Suppressor macrophage treated with lipopolysaccharide for 4 hours (primary cell): Measurements from ENCODE around the gene CLN5.

Experiments
- DNase-seq: peaks from one replicate; pipeline ENCODE4 v3.0.0-alpha.2; 2020

The CLN5 gene

DNA sequence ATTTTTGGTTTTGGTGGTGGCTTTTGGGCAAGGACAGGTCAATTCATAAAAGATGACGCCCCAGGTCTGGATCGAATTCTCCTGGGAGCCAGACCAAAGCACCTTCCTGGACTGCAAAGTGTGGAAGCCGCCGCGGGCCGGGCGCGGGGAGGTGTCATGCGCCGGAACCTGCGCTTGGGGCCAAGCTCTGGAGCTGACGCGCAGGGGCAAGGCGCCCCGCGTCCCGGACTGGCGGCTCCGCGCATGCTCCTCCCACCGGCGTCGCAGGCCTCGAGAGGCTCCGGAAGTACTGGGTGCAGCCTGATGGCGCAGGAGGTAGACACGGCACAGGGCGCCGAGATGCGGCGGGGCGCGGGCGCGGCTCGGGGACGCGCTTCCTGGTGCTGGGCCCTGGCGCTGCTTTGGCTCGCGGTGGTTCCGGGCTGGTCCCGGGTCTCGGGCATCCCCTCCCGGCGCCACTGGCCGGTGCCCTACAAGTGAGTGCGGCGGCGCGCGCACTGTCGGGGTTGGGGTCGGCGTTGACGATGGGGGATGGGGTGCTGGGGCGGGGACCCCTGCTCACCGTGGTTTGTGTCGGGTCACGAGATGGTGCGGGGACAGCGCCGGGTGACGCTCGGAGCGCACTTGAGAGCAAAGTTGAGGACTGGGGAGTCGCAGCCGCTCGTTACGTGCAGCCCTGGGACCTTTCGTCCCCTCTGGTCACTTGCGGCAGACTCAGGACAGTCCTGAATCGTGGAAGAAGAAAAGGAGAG, at the start of gene CLN5:
Gene CLN5 (plus strand): TSS at position 286 of the 752 bp plus-strand sequence. CDS start 18 bp downstream, at position 304.
- DNase-seq, result peak; percentile 95

DNA sequence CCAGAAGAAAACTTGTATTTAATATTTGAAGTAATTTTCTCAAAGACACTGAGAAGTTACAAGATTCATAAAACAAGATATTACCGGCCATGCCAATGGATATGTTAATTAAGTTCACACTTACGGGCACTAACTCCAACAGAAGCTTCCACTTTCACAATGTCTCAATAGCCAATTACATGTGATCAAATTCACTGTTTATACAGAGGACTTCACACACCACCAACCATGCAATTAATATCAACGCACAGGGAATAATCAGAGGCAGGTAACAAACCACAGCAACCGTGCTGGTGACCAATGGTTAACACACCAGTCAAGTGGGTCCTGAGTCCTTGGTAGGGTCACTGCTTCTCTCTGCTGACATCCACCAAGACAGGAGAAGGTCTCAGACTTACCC, 49.5 kb upstream of the CLN5 start:
- peak; percentile 47 for DNase-seq

DNA sequence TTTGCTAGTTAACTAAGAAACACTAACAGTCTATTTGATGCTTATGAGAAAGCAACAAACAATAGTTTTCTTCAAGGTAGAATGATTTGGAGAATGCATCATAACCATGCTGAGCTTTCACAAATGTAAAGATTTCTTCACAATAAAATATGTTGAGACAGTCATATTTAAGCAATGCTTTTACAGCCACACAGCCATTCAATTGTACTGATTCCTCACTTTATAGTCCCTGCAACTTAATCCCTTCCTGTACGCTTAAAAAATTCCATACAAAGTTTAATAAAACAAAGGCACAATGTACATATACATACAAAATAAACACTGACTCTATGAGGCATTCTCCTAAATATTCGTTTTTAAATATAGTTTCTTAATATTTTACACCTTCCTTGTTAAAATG, 48.2 kb upstream of the CLN5 start:
- no peak for DNase-seq

DNA sequence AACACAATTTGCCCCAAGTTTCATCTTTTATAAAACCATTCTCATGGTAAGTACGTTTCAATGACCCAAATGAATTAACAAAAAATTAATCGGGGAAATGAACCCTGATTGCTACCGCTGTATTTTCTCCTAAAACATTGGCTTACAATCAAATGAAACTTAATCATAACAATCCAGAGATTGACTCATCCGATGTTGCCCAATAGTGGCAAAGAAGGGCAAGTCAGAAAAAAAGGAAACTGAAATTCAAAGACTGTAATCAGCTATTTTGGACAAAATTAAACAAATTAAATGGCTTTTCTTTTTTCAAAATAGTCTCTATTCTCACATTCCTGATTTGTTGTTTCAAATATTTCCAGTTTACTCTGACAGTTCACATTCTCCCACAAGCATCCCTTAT, 47.4 kb upstream of the CLN5 start:
- DNase-seq, result peak; percentile 92

DNA sequence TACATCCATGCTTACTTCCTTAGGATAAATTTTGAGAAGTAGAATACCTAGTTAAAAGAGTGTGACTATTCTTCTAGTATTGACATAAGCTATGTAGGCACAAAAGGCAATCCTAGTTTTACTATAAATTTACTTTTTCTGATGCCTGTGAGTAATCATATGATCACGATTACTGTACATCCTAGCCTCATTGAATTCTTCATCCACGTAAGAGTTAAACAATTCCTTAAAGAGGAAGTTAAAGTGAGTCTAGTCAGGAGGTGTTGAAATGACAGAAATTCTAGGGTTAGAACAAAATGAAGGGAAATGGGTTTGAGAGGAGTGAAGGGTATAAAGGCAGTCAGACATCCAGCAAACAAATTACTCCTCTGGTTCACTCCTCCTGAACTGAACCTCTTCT, 43.7 kb upstream of the CLN5 start, which contains the start of gene ACOD1:
Gene ACOD1 (plus strand): TSS at position 363 of the 400 bp plus-strand sequence. CDS start 48 bp downstream, outside the sequence.
- DNase-seq, result peak; percentile 85

DNA sequence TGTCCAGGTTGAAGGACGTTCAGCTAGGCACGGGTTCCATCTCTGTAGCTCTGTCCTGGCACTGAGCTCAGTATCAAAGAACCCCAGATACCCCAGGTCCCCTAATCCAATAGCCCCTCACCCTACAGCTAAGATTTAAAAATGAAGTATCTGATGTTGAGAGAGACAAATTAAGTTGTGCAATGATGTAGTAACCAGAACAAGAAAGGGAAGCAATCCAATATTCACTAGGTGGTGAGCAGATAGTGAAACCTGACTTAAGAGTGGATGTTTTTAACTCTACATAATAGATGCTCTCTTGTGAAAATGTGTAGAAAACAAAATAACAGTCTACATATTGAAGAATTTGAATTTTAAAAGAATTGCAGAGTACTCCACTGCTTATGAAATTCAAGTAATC, 41.8 kb upstream of the CLN5 start:
- DNase-seq, result peak; percentile 62

DNA sequence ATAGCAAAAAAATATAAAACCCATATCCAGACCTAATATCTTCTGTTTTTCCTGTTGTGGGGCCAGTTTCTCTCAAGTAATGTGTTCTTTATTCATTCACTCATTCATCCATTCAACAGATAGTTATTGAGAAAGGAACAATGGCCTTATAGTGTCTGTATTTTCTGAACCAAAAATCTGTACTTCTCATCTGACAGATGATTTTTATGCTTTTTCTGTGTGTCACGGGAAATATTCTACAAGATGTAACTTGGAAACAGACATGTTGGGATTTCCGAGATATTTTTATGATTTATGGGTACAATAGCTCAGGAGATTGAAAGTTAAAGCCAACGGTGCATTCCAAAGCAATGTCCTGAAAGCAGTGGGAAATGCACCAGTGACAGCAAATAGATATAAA, 37.9 kb upstream of the CLN5 start:
- no peak for DNase-seq

DNA sequence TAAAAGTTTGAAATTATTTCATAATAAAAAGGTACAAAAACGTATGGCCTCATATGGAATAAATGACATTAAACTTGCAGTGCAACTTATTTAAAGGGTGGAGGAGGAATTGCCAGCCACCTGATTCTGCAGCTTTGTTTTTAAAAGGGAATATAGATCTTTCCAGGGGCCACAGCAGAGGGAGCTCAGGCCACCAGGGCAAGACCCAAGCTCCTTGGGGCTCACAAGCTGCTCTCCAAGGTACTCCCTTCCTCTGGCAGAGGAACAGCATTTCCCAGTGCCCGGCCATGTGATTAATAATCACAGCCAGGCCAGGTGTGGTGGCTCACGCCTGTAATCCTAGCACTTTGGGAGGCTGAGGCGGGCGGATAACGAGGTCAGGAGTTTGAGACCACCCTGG, 37.3 kb upstream of the CLN5 start:
- no peak for DNase-seq

DNA sequence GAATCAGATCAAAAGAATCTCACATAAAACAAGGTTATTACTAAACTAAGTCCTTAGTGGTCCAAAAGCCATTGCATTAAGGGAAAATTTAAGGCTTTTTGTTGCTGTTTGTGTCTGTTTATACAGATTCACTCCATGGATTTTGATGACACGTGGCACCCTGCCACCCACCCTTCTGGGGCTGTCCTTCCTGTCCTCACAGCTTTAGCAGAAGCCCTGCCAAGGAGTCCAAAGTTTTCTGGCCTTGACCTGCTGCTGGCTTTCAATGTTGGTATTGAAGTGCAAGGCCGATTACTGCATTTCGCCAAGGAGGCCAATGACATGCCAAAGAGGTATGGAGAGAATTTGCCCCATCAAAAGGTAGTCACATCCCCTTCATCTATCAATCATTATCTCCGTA, 36.7 kb upstream of the CLN5 start:
- DNase-seq, result peak; percentile 35

DNA sequence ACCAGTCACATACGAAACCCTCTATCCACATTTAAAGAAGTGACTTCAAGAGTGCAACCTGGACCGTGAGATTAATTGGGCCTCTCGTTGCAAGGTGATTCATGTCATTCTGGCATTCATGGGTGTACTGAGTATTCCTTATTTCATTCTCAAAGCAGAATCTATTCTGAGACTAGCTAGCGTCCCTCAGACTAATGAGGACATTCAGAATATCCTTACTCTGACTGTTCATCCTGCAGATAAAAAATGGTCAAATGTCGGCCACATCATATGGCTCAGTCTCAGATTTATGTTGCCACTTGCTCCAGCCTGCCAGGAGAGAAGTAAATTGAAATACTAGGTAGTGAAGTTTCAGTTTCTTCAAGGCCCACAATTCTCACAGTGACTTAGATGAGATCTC, 36.2 kb upstream of the CLN5 start:
- DNase-seq, result no peak

DNA sequence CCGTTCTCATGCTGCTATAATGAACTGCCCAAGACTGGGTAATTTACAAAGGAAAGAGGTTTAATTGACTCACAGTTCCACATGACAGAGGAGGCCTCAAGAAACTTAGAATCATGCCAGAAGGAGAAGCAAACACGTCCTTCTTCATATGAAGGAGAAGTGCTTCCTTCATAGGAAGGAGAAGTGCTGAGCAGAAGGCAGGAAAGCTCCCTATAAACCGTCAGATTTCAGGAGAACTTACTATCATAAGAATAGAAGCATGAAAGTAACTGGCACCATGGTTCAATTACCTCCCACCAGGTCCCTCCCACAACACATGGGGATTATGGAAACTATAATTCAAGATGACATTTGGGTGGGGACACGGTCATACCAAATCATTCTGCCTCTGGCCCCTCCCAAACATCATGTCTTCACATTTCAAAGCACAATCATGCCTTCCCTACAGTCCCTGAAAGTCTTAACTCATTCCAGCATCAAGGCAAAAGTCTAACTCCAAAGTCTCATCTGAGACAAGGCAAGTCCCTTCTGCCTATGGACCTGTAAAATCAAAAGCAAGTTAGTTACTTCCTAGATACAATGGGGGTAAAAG, 32.9 kb upstream of the CLN5 start:
- DNase-seq, result peak; percentile 66

DNA sequence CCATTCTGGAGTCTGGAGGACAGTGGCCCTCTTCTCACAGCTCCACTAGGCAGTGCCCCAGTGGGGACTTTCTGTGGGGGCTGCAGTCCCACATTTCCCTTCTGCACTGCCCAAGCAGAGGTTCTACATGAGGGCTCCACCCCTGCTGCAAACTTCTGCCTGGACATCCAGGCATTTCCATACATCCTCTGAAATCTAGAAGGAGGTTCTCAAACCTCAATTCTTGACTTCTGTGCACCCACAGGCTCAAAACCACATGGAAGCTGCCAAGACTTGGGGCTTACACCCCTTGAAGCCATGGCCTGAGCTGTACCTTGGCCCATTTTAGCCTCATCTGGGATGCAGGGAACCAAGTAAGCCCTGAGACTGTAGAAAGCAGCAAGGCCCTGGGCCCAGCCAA, 32.1 kb upstream of the CLN5 start:
- DNase-seq, result peak; percentile 41

DNA sequence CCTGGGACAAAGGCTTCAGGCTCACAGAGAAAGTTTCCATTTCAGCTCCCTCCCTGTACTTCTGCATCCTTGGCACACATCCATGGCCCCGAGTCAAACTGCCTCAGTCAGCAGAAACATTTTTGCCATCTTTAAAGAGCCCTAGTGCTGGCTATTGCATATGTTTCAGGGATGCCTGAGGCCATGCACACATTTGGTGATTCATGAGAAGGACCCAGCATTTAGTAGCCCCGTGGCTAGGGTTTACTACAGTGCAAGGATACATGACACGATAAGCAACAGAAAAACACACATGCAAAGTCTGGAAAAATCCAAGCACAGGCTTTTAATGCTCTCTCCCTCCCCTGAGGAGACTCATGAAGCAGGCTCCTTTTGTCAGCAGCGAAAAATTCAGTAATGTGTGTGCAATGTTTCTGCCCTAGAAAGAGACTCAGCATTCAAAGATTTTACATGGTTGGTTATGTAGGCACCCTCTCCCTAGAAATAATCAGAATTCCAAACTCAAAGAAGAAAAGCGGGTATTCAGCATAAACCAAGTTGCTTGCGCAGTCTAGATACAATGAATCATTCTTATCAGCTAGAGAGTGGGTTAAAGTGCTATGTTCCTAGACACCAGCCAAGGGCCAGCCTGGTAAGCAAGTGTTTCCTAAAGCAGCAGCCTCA, 26.0 kb upstream of the CLN5 start:
- no peak for DNase-seq

DNA sequence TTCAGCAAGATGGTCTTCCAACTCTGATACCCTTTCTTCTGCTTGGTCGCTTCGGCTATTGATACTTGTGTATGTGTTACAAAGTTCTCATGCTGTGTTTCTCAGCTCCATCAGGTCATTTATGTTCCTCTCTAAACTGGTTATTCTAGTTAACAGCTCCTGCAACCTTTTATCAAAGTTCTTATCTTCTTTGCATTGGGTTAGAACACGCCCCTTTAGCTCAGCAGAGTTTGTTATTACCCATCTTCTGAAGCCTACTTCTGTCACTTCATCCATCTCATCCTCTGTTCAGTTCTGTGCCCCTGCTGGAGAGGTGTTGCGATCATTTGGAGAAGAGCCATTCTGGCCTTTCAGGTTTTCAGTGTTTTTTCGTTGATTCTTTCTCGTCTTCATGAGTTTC, 24.9 kb upstream of the CLN5 start:
- DNase-seq, result no peak

DNA sequence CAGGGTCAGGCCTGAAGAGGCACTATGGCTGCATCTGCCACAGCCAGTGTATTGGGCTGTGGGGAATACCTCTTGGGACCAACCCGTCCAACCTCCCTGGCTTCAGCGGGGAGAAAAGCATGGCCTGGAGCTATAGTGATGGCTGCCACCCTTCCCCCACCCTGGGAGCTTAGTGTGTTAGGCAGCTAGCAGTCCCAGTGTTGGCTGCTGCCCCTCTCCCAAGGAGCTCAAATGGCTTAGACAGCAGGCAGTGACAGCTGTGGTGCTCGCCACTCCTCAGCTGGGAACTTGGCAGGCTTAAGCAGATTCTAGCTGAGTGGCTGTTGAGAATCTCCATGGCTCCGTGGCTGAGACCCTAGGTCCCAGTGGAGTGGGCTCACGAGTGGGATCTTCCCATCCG, 23.8 kb upstream of the CLN5 start:
- DNase-seq, result no peak

DNA sequence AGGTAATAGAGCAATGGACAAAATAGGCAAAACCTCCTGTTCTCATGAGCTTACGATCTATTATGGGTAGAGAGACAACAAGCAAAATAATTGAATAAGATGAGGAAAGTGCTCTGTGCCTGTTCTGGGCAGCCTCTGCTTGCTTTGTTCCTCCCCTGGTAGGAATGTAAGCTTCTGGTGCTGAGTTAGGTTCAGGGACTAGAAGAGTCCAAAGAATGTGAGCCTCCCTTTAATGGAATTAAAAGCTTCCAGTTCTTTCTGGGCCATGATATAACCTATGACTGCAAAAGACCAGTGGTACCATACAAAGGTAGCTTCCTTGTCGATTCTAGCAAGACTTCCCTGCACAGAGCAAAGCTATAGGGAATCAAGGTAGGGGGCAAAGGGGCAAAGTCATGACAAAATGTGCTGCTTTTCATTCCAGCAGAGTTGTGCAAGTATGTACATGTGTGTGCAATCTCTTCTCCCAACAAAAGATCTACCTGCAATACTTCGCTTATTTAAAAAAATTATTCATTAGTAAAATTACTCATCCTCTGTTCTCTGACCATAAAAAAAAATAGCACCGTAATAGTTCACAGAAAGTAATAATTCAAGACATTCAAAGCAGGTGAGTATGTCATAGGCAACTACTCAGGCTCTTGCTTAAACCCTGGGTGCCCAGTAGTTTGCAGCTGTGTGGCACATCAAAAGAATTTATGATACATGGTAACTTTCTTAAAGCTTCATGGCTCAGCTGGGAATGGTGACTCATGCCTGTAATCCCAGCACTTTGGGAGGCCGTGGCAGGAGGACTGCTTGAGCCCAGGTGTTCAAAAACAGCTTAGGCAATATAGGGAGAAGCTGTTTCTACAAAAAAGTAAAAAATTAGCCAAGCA, 22.2 kb upstream of the CLN5 start:
- no peak for DNase-seq

DNA sequence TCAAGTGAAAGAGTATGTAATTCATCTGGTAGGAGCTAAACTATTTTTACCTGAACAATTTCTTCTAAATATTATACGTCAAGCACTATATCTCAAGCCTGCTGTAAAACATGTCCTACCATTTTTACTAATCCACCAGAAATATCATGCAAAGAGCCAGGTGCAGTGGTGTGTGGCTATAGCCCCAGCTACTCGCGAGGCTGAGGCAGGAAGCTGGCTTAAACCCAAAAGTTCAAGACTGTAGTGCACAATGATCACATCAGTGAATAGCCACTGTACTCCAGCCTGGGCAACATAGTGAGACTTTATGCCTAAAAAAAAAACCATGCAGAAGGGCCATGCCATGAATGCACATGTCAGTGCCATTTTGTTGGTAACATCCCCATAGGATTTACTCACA, 20.7 kb upstream of the CLN5 start:
- DNase-seq, result no peak

DNA sequence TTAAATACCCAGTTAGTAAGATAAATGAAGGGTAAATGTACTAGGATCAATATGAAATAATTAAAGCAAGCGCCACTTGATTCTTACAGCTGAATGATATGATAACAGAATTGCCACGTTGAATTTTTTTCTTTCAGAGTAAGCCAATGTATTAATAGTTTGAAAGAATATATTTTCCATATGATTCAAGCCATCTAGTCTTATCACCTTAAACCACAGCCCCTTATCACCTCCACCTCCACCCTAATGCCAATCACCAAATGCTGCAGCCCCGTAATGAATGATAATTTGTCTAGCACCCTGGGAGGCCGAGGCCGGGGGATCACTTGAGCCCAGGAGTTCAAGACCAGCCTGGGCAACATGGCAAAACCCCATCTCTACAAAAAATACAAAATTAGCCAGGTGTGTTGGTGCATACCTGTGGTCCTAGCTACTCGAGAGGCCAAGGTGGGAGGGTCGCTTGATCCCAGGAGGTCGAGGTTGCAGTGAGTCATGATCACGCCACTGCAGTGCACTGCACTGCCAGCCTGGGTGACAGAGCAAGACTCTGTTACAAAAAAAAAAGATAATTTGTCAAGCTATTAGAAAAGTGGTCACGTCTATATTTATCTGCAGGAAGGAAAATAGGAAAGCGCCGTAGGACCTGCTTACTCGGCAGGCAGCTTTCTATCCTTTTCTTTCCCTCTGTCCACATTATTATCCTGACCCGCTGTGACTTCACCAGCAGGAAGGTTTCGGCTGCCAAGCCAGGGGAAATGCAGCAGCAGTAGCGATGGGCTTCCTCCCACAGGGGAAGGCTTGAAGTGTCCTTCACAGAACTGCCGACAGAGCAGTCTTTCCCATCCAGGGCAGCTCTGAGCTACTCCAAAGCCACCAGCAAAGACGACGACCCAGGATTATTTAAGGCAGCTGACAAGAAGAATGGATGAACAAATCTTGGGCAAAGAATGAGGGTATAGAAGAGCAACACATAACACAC, 19.7 kb upstream of the CLN5 start:
- DNase-seq, result peak; percentile 34

DNA sequence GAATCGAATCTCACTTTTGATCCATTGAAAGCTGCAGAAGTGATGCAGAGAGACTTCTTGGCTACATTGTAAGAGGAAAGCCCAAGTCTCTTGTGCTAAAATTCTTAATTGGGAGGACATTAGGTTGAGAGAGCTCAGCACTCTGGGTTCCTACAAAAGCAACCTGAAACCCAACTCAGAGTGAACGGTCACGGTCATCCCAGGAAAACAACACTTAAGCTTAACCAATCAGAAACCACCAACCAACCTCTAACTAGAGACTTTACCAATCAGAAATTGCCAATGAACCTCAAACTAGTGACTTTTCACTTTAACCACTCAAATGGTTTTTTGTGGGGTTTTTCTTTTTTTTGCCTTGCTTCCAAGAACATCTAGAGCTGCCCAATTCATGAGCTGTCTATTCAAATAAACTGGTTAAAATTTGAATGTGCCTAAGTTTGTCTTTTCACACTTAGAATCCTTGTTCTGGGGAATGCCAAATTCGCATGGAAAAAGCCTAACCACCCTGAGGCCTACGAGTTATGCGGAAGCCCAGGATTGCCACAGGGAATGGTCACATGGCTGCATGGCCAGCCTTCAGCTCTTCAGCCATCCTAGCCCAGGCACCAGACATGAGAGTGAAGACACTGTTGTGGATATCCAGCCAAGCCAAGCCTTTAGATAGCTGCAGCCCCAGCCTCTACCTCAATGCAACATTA, 17.8 kb upstream of the CLN5 start:
- no peak for DNase-seq

DNA sequence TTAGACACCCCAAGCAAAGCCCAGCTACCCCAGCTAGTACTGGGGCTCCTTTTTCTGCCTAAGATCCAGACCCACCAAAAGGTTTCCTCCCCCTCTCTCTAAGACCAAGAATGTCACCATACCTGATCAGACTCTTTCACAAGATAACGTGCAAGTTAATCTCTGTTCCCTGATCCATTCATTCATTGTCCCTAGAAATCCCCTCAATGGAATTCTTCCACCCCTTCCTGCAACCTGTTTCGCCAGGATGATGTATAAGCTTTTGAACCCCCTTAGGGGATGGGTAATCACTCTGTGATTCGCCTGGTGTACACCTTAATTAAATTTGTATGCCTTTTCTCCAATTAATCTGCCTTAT, 17.3 kb upstream of the CLN5 start:
- no peak for DNase-seq

DNA sequence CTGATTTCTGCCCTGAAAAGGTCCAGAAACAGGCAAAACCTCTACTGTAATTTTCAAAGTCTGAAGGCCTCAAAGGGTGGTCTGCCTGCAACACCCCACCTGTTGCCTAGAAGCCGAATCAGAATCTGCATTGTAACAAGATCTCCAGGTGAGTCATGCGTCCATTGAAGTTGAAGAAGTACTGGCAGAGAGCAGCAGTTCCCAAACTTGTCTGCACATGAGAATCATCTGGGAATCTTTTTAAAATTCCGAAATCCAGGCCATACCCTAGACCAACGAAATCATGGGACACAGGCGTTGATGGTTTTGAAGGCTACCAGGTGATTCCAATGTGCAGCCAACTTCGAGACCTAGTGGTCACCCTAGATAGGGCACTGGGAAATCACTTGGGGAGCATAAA, 16.0 kb upstream of the CLN5 start:
- no peak for DNase-seq
